ENCODE data around the gene CEACAM16. TPM values are rescaled to one million over a fixed set of nuclear protein-coding genes. Genes with fewer than 3 reads are reported as not detected.
A peak's percentile ranks its signal among the peaks of the same experiment; 100 is the strongest.

CEACAM16 gene
- total and polyA plus RNA-seq, 9 of the 15 experiments (the other 6 are each of a cell fraction or from before 2014, with no cell fraction given): not detected

DNA sequence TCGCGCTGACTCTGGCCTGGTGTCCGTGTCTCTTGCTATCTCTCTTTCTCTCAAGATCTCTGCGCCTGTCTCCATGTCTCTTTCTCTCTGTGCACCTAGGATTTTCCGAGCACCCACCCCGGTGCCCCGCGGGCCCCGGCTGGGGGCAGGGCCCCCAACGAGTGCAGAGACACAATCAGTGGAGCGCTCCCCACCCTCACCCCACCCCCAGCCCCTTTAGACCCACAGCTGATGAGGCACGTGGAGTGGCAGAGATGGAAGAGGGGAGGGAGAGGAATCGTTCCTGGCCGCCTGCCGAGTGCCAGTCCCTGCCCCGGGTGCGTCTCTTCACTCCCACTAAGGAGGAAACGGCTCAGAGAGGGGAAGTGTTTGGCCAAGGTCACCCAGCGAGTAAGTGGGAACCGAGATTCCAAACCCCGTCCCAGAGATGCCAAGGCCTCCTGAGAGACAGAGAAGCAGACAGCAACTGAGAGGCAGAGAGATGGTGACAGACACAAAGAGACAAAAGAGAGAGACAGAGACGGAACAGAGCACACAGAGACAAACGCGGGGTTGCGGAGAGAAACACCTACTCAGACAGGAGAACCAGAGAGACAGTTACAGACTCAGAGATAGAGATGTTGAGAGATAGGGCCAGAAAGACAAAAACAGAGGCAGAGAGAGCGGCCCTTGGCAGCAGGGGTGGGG is 48.9 kb downstream of the CEACAM16 start (continued):
- TF ChIP-seq ZNF253 (CRISPR knock-in tag; conservative IDR thresholded peaks at IDR 0.05): no peak
- TF ChIP-seq ZNF12 (CRISPR knock-in tag; IDR thresholded peaks at IDR 0.05): no peak
- TF ChIP-seq FOXA1 (IDR thresholded peaks at IDR 0.05; ENCODE audit: borderline replicate concordance): no peak
- no peak for TF ChIP-seq ARNT (IDR thresholded peaks at IDR 0.05)
- TF ChIP-seq HDAC3 (IDR thresholded peaks at IDR 0.05; ENCODE audit: borderline replicate concordance, partially characterized antibody): no peak
- peak; percentile 8 for TF ChIP-seq BHLHE40 (IDR thresholded peaks at IDR 0.05; ENCODE audit: low read length)
- TF ChIP-seq FOSL1 (tag; conservative IDR thresholded peaks at IDR 0.05): peak; percentile 14; the same call in 1 of the 2 replicates
- TF ChIP-seq, protein P1, sequence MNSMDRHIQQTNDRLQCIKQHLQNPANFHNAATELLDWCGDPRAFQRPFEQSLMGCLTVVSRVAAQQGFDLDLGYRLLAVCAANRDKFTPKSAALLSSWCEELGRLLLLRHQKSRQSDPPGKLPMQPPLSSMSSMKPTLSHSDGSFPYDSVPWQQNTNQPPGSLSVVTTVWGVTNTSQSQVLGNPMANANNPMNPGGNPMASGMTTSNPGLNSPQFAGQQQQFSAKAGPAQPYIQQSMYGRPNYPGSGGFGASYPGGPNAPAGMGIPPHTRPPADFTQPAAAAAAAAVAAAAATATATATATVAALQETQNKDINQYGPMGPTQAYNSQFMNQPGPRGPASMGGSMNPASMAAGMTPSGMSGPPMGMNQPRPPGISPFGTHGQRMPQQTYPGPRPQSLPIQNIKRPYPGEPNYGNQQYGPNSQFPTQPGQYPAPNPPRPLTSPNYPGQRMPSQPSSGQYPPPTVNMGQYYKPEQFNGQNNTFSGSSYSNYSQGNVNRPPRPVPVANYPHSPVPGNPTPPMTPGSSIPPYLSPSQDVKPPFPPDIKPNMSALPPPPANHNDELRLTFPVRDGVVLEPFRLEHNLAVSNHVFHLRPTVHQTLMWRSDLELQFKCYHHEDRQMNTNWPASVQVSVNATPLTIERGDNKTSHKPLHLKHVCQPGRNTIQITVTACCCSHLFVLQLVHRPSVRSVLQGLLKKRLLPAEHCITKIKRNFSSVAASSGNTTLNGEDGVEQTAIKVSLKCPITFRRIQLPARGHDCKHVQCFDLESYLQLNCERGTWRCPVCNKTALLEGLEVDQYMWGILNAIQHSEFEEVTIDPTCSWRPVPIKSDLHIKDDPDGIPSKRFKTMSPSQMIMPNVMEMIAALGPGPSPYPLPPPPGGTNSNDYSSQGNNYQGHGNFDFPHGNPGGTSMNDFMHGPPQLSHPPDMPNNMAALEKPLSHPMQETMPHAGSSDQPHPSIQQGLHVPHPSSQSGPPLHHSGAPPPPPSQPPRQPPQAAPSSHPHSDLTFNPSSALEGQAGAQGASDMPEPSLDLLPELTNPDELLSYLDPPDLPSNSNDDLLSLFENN (IDR thresholded peaks at IDR 0.05; ENCODE audit: low read depth in 2 of 2, low read length in 2 of 2): no peak
- TF ChIP-seq, protein P2, sequence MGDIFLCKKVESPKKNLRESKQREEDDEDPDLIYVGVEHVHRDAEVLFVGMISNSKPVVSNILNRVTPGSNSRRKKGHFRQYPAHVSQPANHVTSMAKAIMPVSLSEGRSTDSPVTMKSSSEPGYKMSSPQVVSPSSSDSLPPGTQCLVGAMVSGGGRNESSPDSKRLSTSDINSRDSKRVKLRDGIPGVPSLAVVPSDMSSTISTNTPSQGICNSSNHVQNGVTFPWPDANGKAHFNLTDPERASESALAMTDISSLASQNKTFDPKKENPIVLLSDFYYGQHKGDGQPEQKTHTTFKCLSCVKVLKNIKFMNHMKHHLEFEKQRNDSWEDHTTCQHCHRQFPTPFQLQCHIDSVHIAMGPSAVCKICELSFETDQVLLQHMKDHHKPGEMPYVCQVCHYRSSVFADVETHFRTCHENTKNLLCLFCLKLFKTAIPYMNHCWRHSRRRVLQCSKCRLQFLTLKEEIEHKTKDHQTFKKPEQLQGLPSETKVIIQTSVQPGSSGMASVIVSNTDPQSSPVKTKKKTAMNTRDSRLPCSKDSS (IDR thresholded peaks at IDR 0.05; ENCODE audit: low read depth, partially characterized antibody): no peak
- TF ChIP-seq SMARCE1 (IDR thresholded peaks at IDR 0.05): 0 out of 2 replicates have a peak, but pooled peaks have one; percentile 7
- 0 out of 2 replicates have a peak, but pooled peaks have one; percentile 23 for TF ChIP-seq LCOR (CRISPR knock-in tag; IDR thresholded peaks at IDR 0.05)
- TF ChIP-seq GATAD2A (IDR thresholded peaks at IDR 0.05): peak; percentile 82; the same call in 1 of the 2 replicates
- no peak for TF ChIP-seq TRIM24 (IDR thresholded peaks at IDR 0.05)
- 0 out of 2 replicates have a peak, but pooled peaks have one; percentile 20 for TF ChIP-seq FOXM1 (IDR thresholded peaks at IDR 0.05; ENCODE audit: low read depth)
- no peak for TF ChIP-seq FOXM1 (CRISPR knock-in tag; IDR thresholded peaks at IDR 0.05; ENCODE audit: low read depth)
- TF ChIP-seq, protein P3, sequence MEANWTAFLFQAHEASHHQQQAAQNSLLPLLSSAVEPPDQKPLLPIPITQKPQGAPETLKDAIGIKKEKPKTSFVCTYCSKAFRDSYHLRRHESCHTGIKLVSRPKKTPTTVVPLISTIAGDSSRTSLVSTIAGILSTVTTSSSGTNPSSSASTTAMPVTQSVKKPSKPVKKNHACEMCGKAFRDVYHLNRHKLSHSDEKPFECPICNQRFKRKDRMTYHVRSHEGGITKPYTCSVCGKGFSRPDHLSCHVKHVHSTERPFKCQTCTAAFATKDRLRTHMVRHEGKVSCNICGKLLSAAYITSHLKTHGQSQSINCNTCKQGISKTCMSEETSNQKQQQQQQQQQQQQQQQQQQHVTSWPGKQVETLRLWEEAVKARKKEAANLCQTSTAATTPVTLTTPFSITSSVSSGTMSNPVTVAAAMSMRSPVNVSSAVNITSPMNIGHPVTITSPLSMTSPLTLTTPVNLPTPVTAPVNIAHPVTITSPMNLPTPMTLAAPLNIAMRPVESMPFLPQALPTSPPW (CRISPR knock-in tag; IDR thresholded peaks at IDR 0.05): no peak
- TF ChIP-seq, protein P4, sequence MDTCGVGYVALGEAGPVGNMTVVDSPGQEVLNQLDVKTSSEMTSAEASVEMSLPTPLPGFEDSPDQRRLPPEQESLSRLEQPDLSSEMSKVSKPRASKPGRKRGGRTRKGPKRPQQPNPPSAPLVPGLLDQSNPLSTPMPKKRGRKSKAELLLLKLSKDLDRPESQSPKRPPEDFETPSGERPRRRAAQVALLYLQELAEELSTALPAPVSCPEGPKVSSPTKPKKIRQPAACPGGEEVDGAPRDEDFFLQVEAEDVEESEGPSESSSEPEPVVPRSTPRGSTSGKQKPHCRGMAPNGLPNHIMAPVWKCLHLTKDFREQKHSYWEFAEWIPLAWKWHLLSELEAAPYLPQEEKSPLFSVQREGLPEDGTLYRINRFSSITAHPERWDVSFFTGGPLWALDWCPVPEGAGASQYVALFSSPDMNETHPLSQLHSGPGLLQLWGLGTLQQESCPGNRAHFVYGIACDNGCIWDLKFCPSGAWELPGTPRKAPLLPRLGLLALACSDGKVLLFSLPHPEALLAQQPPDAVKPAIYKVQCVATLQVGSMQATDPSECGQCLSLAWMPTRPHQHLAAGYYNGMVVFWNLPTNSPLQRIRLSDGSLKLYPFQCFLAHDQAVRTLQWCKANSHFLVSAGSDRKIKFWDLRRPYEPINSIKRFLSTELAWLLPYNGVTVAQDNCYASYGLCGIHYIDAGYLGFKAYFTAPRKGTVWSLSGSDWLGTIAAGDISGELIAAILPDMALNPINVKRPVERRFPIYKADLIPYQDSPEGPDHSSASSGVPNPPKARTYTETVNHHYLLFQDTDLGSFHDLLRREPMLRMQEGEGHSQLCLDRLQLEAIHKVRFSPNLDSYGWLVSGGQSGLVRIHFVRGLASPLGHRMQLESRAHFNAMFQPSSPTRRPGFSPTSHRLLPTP (IDR thresholded peaks at IDR 0.05; ENCODE audit: borderline replicate concordance, extremely low read depth, insufficient read length): no peak
- no peak for TF ChIP-seq L3MBTL2 (IDR thresholded peaks at IDR 0.05)
